ENCODE measurements around the gene ARFGAP2. TPM values are rescaled to one million over a fixed set of nuclear protein-coding genes. Genes with fewer than 3 reads are reported as not detected.

The ARFGAP2 gene
- polyA plus RNA-seq, 1 of the 3 experiments (the other 2 are of a cell fraction) = 52.5 TPM

DNA sequence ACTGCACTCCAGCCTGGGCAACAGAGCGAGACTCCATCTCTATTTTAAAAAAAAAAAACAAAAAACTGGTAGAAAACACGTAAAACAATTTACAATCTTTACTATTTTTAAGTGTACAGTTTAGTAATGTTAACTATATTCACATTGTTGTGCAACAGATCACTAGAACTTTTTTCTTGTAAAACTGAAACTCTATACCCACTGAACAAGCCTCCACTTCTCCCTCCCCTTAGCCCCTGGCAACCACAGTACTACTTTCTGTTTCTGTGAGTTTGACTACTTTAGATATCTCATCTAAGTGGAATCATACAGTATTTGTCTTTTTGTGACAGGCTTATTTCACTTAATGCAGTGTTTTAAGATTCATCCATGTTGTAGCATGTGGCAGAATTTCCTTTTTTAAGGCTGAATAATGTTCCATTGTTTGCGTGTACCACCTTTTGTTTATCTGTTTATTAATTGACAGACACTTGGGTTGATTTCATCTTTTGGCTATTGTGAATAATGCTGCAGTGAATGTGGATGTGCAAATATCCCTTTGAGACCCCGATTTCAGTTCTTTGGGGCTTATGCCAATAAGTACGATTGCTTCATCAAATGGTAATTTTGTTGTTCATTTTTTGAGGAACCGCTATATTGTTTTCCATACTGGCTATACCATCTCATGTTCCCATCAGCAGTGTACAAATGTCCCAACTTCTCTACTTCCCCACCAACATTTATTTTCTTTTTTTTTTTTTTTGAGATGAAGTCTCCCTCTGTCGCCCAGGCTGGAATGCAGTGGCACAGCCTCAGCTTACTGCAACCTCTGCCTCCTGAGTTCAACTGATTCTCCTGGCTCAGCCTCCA, 49.1 kb upstream of the ARFGAP2 start:
- peaks cover 7% of the 10 kb centered on the region for H3F3A ChIP-seq (replicated peaks; ENCODE audit: insufficient read depth)
- no peak for TF ChIP-seq SMC3 (IDR thresholded peaks at IDR 0.05; ENCODE audit: low read depth, low read length)
- TF ChIP-seq FOXJ3 (CRISPR knock-in tag; IDR thresholded peaks at IDR 0.05) = no peak
- no peak for TF ChIP-seq POLR2AphosphoS5 (IDR thresholded peaks at IDR 0.05; ENCODE audit: low read depth, low read length)
- no peak for TF ChIP-seq MEF2A (IDR thresholded peaks at IDR 0.05; ENCODE audit: borderline replicate concordance, low read depth)
- TF ChIP-seq USF1 (IDR thresholded peaks at IDR 0.05; ENCODE audit: borderline replicate concordance, low read depth) = no peak
- TF ChIP-seq JUND (IDR thresholded peaks at IDR 0.05) = no peak
- TF ChIP-seq ELF1 (IDR thresholded peaks at IDR 0.05) = no peak
- TF ChIP-seq, protein P1, sequence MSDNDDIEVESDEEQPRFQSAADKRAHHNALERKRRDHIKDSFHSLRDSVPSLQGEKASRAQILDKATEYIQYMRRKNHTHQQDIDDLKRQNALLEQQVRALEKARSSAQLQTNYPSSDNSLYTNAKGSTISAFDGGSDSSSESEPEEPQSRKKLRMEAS (IDR thresholded peaks at IDR 0.05; ENCODE audit: low read depth) = no peak
- TF ChIP-seq GATA2 (CRISPR knock-in tag; IDR thresholded peaks at IDR 0.05) = no peak
- no peak for TF ChIP-seq RXRA (IDR thresholded peaks at IDR 0.05; ENCODE audit: borderline replicate concordance, low read depth)
- no peak for TF ChIP-seq TAF1 (IDR thresholded peaks at IDR 0.05; ENCODE audit: borderline replicate concordance, low read depth, low read length)
- no peak for TF ChIP-seq TCF12 (IDR thresholded peaks at IDR 0.05)
- no peak for TF ChIP-seq RCOR1 (IDR thresholded peaks at IDR 0.05; ENCODE audit: low read length)
- TF ChIP-seq FOSL2 (IDR thresholded peaks at IDR 0.05; ENCODE audit: borderline replicate concordance, low read depth) = no peak
- no peak for DNase-seq
- H4K20me1 ChIP-seq (ENCODE audit: insufficient read depth) = 0 out of 2 replicates have a peak, but pooled peaks cover 2% of the 10 kb centered on the region
- no peaks in the 10 kb centered on the region for H3K9me3 ChIP-seq
- CTCF ChIA-PET = no interaction called here
- H3K27ac ChIP-seq (ENCODE audit: low read depth in 2 of 2, low read length in 1 of 2) = no peak overlapping the region
- POLR2A ChIA-PET = no interaction called here
- no peak overlapping the region for H3K4me2 ChIP-seq
- H3K9me2 ChIP-seq = no peaks in the 10 kb centered on the region
- H3K36me3 ChIP-seq (replicated peaks in 1 of 2; ENCODE audit: control insufficient read depth in 1 of 2, insufficient read depth in 2 of 2, low read length in 1 of 2) = peaks cover 7 to 52% of the 10 kb centered on the region in 2 experiments
- no peaks in the 10 kb centered on the region for H3K27me3 ChIP-seq (ENCODE audit: insufficient read depth)
- no peak overlapping the region for H2AFZ ChIP-seq (ENCODE audit: low read depth)
- WGBS (ENCODE audit: low lambda C conversion rate) = 98% methylated on average over 7 of the region's 7 CpGs
- H3K9ac ChIP-seq = no peak overlapping the region
- H3K4me1 ChIP-seq (ENCODE audit: control insufficient read depth in 1 of 2, insufficient read depth in 2 of 2, low read depth in 1 of 2, low read length in 1 of 2) = 0 out of 4 replicates have a peak, but pooled peaks cover 0 to under 1% of the 10 kb centered on the region in 2 experiments
- no peak overlapping the region for H3K4me3 ChIP-seq (ENCODE audit: low read depth in 2 of 2, low read length in 1 of 2)
- peaks cover 60% of the 10 kb centered on the region for H3K79me2 ChIP-seq (ENCODE audit: insufficient read depth)

- H3K9ac ChIP-seq = no peak overlapping the region
- peaks cover 3 to 20% of the 10 kb centered on the region in 2 experiments; a peak in 2 of 4 replicates for H3K4me1 ChIP-seq (ENCODE audit: control insufficient read depth in 1 of 2, insufficient read depth in 2 of 2, low read depth in 1 of 2, low read length in 1 of 2)
- no peaks in the 10 kb centered on the region for H3K27me3 ChIP-seq (ENCODE audit: insufficient read depth)
- H3K36me3 ChIP-seq (replicated peaks in 1 of 2; ENCODE audit: control insufficient read depth in 1 of 2, insufficient read depth in 2 of 2, low read length in 1 of 2) = peaks cover 12 to 45% of the 10 kb centered on the region in 2 experiments
- H3K4me3 ChIP-seq (ENCODE audit: low read depth in 2 of 2, low read length in 1 of 2) = no peak overlapping the region
- H3K4me2 ChIP-seq = no peak overlapping the region
- CTCF ChIA-PET = interaction anchor here (0.6 kb wide), 1 partner anchor 56 kb away, joined by 3 read pairs; no protein-coding TSS in a partner anchor
- no peaks in the 10 kb centered on the region for H3K9me3 ChIP-seq
- DNase-seq = no peak
- H4K20me1 ChIP-seq (ENCODE audit: insufficient read depth) = peaks cover 31% of the 10 kb centered on the region
- H3K27ac ChIP-seq (ENCODE audit: low read depth in 2 of 2, low read length in 1 of 2) = no peak overlapping the region
- peaks cover 79% of the 10 kb centered on the region for H3K79me2 ChIP-seq (ENCODE audit: insufficient read depth)
- peaks cover 16% of the 10 kb centered on the region for H3F3A ChIP-seq (replicated peaks; ENCODE audit: insufficient read depth)
- POLR2A ChIA-PET = no interaction called here
- 95% methylated on average over 2 of the region's 2 CpGs for WGBS (ENCODE audit: low lambda C conversion rate)
- no peak overlapping the region for H2AFZ ChIP-seq (ENCODE audit: low read depth)
- H3K9me2 ChIP-seq = no peaks in the 10 kb centered on the region
- TF ChIP-seq YY1 (IDR thresholded peaks at IDR 0.05; ENCODE audit: low read depth) = no peak
- no peak for TF ChIP-seq TEAD4 (IDR thresholded peaks at IDR 0.05; ENCODE audit: borderline replicate concordance, insufficient read depth)
- no peak for TF ChIP-seq JUND (IDR thresholded peaks at IDR 0.05)
- no peak for TF ChIP-seq TCF12 (IDR thresholded peaks at IDR 0.05)
- TF ChIP-seq RXRA (IDR thresholded peaks at IDR 0.05; ENCODE audit: borderline replicate concordance, low read depth) = no peak
- no peak for TF ChIP-seq GATA2 (CRISPR knock-in tag; IDR thresholded peaks at IDR 0.05)
- no peak for TF ChIP-seq RFX5 (IDR thresholded peaks at IDR 0.05; ENCODE audit: low read length)
- TF ChIP-seq, protein P2, sequence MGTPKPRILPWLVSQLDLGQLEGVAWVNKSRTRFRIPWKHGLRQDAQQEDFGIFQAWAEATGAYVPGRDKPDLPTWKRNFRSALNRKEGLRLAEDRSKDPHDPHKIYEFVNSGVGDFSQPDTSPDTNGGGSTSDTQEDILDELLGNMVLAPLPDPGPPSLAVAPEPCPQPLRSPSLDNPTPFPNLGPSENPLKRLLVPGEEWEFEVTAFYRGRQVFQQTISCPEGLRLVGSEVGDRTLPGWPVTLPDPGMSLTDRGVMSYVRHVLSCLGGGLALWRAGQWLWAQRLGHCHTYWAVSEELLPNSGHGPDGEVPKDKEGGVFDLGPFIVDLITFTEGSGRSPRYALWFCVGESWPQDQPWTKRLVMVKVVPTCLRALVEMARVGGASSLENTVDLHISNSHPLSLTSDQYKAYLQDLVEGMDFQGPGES (IDR thresholded peaks at IDR 0.05; ENCODE audit: low read depth, low read length) = no peak
- no peak for TF ChIP-seq MXI1 (IDR thresholded peaks at IDR 0.05; ENCODE audit: low read depth, low read length)
- no peak for TF ChIP-seq MEF2A (IDR thresholded peaks at IDR 0.05; ENCODE audit: borderline replicate concordance, low read depth)
- TF ChIP-seq, protein P3, sequence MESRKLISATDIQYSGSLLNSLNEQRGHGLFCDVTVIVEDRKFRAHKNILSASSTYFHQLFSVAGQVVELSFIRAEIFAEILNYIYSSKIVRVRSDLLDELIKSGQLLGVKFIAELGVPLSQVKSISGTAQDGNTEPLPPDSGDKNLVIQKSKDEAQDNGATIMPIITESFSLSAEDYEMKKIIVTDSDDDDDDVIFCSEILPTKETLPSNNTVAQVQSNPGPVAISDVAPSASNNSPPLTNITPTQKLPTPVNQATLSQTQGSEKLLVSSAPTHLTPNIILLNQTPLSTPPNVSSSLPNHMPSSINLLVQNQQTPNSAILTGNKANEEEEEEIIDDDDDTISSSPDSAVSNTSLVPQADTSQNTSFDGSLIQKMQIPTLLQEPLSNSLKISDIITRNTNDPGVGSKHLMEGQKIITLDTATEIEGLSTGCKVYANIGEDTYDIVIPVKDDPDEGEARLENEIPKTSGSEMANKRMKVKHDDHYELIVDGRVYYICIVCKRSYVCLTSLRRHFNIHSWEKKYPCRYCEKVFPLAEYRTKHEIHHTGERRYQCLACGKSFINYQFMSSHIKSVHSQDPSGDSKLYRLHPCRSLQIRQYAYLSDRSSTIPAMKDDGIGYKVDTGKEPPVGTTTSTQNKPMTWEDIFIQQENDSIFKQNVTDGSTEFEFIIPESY (IDR thresholded peaks at IDR 0.05; ENCODE audit: borderline replicate concordance, low read depth) = no peak
- no peak for TF ChIP-seq CTCF (IDR thresholded peaks at IDR 0.05)
- no peak for TF ChIP-seq NRF1 (IDR thresholded peaks at IDR 0.05; ENCODE audit: low read depth, low read length)
These were observed 46.0 kb upstream of the ARFGAP2 start for GRCh38 chr11:47222696-47223095.

Measured in SK-N-SH (cell line).